GM10266 (cell line): Measurements from ENCODE around the gene LRRC32.

Experiments
- DNase-seq: peaks from one replicate; pipeline ENCODE4 v3.0.0; 2012; ENCODE audit errors: extremely low spot score
- TF ChIP-seq, protein P1 (sequence below): IDR thresholded peaks from 2 replicates; pipeline ENCODE4 v1.5.1; 2012; ENCODE audit warnings: mild to moderate bottlenecking, low read depth; ENCODE audit not compliant: control insufficient read depth, insufficient read depth; ENCODE audit errors: missing control alignments

The LRRC32 gene

DNA sequence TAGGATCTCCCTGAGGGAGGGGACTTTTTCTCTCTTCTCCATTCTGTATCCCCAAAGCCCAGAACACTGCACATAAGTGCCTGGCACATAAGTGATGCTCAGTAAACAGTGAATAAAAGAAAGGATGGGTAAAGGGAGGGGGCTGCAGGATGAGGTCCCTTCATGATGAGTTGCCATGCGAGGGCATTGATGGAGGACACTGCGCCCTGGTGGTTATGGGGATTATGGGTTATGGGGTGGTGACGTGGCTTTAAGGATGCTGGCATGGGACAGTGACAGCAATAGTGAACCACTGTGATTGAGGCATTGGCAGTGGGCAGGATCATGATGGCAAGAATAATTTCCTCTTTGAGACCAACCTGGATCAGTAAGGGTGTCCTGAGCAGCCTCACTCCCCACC lies 43.9 kb upstream of the LRRC32 start:
- DNase-seq = no peak
- TF ChIP-seq, protein P1, sequence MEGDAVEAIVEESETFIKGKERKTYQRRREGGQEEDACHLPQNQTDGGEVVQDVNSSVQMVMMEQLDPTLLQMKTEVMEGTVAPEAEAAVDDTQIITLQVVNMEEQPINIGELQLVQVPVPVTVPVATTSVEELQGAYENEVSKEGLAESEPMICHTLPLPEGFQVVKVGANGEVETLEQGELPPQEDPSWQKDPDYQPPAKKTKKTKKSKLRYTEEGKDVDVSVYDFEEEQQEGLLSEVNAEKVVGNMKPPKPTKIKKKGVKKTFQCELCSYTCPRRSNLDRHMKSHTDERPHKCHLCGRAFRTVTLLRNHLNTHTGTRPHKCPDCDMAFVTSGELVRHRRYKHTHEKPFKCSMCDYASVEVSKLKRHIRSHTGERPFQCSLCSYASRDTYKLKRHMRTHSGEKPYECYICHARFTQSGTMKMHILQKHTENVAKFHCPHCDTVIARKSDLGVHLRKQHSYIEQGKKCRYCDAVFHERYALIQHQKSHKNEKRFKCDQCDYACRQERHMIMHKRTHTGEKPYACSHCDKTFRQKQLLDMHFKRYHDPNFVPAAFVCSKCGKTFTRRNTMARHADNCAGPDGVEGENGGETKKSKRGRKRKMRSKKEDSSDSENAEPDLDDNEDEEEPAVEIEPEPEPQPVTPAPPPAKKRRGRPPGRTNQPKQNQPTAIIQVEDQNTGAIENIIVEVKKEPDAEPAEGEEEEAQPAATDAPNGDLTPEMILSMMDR = no peak

DNA sequence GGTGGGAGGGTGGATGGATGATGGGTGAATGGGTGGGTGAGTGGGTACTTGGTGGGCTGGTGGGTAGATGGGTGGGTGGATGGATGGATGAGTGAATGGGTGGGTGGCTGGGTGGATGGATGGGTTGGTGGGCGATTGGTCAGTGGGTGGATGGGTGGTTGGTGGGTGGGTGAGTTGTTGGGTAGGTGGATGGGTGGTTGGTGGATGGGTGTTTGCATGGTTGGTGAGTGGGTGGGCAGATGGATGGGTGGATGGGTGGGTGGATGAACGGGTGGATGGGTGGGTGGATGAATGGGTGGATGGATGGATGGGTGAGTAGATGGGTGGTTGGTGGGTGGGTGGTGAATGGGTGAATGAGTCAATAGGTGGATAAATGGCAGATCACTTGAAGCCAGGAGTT lies 43.0 kb upstream of the LRRC32 start:
- no peak for DNase-seq
- TF ChIP-seq, protein P1 = no peak

DNA sequence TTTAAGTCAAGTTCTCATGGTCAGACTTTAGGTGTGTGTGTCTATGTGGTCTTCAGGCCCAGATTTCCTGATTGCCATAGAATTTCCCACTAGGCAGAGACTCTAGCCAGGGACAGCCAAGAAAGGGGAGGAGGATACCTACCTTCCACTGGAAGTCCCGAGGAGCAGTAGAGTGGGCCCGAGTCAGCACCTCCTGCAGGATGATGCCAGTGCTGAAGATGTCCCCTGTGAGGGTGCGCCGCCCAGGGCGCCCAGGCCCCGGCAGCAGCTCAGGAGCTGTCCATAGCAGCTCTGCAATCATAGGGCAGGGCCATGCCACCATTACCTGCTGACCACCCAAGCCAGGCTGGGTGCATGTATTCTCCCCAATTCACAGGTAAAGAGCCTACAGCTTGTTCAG lies 41.6 kb upstream of the LRRC32 start:
- no peak for DNase-seq
- TF ChIP-seq, protein P1 = no peak

DNA sequence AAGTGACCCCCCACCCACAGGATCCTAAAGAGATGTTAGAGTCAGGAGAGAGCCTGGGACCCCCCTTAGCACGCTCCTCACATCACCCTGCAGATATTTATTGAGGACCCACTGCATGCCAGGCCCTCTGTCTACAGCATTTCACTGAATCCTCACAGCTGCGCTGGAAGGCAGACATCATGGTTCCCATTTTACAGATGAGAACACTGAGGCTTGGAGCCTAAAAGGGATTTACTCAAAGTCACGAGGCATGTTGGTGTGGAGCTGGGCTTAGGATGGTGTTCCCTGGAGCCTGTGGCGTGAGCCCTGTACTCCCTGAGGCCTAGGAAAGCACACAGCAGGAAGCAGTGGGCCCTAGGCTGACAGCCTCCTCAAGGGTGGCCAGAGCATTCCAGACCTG lies 39.2 kb upstream of the LRRC32 start:
- no peak for DNase-seq
- TF ChIP-seq, protein P1 = no peak

DNA sequence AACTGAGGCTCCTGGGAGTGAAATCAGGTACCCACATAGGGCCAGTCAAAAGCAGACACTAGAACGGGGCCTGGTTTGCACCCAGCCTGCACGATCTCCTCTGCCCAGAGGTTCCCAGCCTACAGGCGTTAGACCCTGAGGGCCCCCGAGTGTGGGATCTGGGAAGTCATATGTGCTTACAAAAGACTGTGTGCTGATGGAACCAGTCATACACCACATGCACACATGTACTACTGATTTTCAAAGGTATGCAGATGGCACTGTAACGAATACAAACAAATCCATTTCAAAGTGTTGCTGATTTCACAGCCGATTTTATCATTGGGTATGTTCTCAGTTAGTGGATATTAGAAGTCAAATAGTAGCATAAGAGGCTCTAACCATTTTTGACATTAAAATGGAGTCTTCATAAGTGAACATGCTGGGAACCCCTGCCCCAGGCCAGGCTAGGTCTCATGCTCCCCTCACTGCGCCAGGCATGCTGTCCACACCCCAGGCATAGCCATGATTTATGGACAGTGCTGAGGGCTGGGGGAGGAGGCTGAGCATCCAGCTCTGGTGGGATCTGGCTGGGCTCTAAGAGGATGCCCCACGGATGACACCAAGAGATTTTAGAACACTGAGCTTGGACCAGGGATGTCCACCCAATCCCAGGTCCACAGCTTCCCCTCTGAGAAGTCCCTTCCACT lies 38.6 kb upstream of the LRRC32 start:
- no peak for DNase-seq
- TF ChIP-seq, protein P1 = no peak

DNA sequence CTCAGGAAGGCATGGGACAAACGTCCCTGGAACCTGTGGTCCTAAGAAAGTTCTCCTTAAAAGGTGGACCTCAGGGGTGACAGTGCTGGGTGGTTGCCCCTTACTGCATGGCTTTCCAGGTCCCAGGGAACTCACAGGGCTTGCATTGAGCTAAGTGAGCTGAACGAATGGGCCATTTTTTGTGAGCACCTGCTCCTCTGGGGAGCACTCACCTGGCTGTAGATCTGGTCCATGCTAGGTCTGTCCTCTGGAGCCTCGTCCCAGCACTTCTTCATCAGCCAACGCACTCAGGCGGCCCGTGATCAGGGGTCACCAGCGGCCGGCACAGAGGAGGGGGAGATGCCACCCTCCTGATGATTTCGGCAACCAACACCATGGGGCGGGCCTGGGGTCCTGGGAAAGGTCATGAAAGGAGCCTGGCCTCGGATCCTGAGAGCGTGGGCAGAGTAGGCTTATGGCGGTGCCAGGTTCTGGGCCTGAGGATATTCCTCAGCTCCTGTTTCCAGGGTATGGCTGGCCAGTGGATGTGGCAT lies 36.8 kb upstream of the LRRC32 start:
- TF ChIP-seq, protein P1 = no peak
- no peak for DNase-seq

DNA sequence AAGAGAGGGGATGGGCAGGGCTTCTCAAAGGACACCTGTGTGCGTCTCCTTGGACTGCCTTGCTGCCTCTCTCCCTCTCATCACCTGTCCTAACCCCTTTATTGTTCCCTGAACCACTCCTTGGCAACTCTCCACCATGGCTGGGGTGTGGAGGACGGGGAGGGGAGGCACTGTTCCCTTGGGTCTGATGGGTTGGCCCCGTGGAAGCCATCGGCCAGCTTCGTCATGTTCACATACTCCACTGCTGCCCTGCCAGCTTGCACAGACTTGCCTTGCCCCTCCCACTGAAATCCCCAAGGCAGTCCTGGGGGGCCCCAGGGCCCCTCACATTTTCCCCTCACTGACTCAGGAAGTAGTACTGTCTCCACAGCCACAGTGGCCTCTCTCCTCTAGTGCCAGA lies 36.1 kb upstream of the LRRC32 start:
- no peak for DNase-seq
- TF ChIP-seq, protein P1 = no peak
